Breast epithelium (tissue), 4 donors: ENCODE results near the gene NTHL1. TPM values are rescaled to one million over a fixed set of nuclear protein-coding genes. Genes with fewer than 3 reads are reported as not detected.
"Not testable (repeated sequence)": the region's sequence is repeated elsewhere in the genome, so short reads cannot be mapped to it uniquely, and the experiment has no call there.

Experiments
- DNase-seq, 2 donors: peaks; one replicate each; pipeline ENCODE4 v3.0.0-alpha.2; 2019; ENCODE audit warnings: low spot score in 2 of 2
- H3K27ac ChIP-seq, 2 donors: fragments of 200-600 bp; sonication (generic) in 1 of 2; one replicate each; pipeline ENCODE4 v1.5.1; 2016 to 2019; ENCODE audit warnings: mild to moderate bottlenecking in 1 of 2
- H3K27me3 ChIP-seq, 2 donors: fragments of 200-600 bp; sonication (generic) in 1 of 2; one replicate each; pipeline versions ENCODE4 v1.5.1 to v1.6.0; 2017 to 2019; ENCODE audit warnings: control low read depth in 1 of 2, mild to moderate bottlenecking in 1 of 2
- H3K36me3 ChIP-seq: fragments of 200-600 bp; one replicate; pipeline ENCODE4 v1.5.1; 2019
- H3K4me1 ChIP-seq, 2 donors: fragments of 200-600 bp; sonication (generic); one replicate each; pipeline ENCODE4 v1.5.1; 2016 to 2019; ENCODE audit warnings: control low read depth in 1 of 2
- H3K4me3 ChIP-seq, 3 donors: fragments of 200-600 bp; sonication (generic); 1 replicate in 2 of 3; 2 replicates in 1 of 3; pipeline ENCODE4 v1.5.1; 2016 to 2019; ENCODE audit warnings: mild to moderate bottlenecking in 3 of 3, moderate library complexity in 2 of 3
- H3K9me3 ChIP-seq, 2 donors: fragments of 200-600 bp; sonication (generic) in 1 of 2; one replicate each; pipeline ENCODE4 v1.5.1; 2016 to 2019; ENCODE audit warnings: control low read depth in 1 of 2
- CTCF ChIP-seq, 3 donors: fragments of 450-650 bp; IDR thresholded peaks; one replicate each; pipeline ENCODE4 v1.5.1; 2016 to 2017; ENCODE audit warnings: antibody characterized with exemption in 3 of 3, mild to moderate bottlenecking in 3 of 3, moderate library complexity in 3 of 3
- POLR2A ChIP-seq: fragments of 450-650 bp; IDR thresholded peaks from one replicate; pipeline ENCODE4 v1.6.1; 2016; ENCODE audit warnings: antibody characterized with exemption, mild to moderate bottlenecking, moderate library complexity
- POLR2AphosphoS5 ChIP-seq, 3 donors: sonication (generic); formaldehyde crosslinking; IDR thresholded peaks; one replicate each; pipeline ENCODE4 v1.6.1; 2017; ENCODE audit warnings: antibody characterized with exemption in 3 of 3
- intact Hi-C: fragments of 100-400 bp; cut with DNase I; formaldehyde crosslinking; loops from one replicate; pipeline ENCODE4 v1.15.1; 2023; ENCODE audit warnings: low total_unique reads
- total RNA-seq, 3 donors: library from RNA; depleted of rRNA; stranded (reverse); fragments of >200 nt; gene quantifications; one replicate each; pipeline ENCODE4 v1.1.0, GENCODE V29; 2016

Gene NTHL1
- total RNA-seq, 3 donors from 2014 or later = 10.6 to 27.9 (median 16.1) TPM

- peak in 1 of 3 donors; percentile 7 for TF ChIP-seq CTCF (IDR thresholded peaks at IDR 0.05)
- TF ChIP-seq POLR2AphosphoS5 (IDR thresholded peaks at IDR 0.05) = peak in 1 of 3 donors; percentile 18
- TF ChIP-seq POLR2A = no peak
- Histone ChIP-seq H3K4me1 (peaks cover 35 to 44% of the 10 kb centered on the region in 2 donors), H3K4me3 (peak overlapping the region; percentile 29 to 63 (median 30)), H3K9me3 (no peaks in the 10 kb centered on the region), H3K36me3 (no peaks in the 10 kb centered on the region), H3K27ac (peak overlapping the region; percentile 92 to 93), H3K27me3 (no peaks in the 10 kb centered on the region)
- intact Hi-C loops = no loop called here
- peak in 1 of 2 donors; percentile 65 for DNase-seq
Measured at GRCh38 chr16:2035431-2036199, 12.0 kb downstream of the NTHL1 start.

- Histone ChIP-seq H3K27me3 (no peaks in the 10 kb centered on the region), H3K4me3 (peak overlapping the region; percentile 29 to 63 (median 30)), H3K4me1 (peaks cover 38 to 44% of the 10 kb centered on the region in 2 donors), H3K9me3 (no peaks in the 10 kb centered on the region), H3K36me3 (no peaks in the 10 kb centered on the region), H3K27ac (peak overlapping the region; percentile 92 to 93)
- no peak for DNase-seq
- intact Hi-C loops = no loop called here
- TF ChIP-seq POLR2AphosphoS5 (IDR thresholded peaks at IDR 0.05) = no peak
- no peak for TF ChIP-seq CTCF (IDR thresholded peaks at IDR 0.05)
Measured at GRCh38 chr16:2034696-2035430, 12.8 kb downstream of the NTHL1 start.

GRCh38 chr16:2033909-2034695, 13.5 kb downstream of the NTHL1 start:
- intact Hi-C loops, H3K9me3 ChIP-seq, DNase-seq, H3K36me3 ChIP-seq, H3K27me3 ChIP-seq: not testable (repeated sequence)
- peak overlapping the region; percentile 93 for H3K27ac ChIP-seq
- peaks cover 40 to 44% of the 10 kb centered on the region in 2 donors for H3K4me1 ChIP-seq
- peak overlapping the region; percentile 34 to 69 (median 38) for H3K4me3 ChIP-seq

- H3K4me3 ChIP-seq = peak overlapping the region; percentile 34 to 69 (median 38)
- no peak for TF ChIP-seq POLR2A
- peak; percentile 17 to 43 (median 23) for TF ChIP-seq POLR2AphosphoS5 (IDR thresholded peaks at IDR 0.05)
- TF ChIP-seq CTCF (IDR thresholded peaks at IDR 0.05) = no peak
- DNase-seq = peak in 1 of 2 donors; percentile 76
- peaks cover 38 to 48% of the 10 kb centered on the region in 2 donors for H3K4me1 ChIP-seq
- H3K27ac ChIP-seq = peak overlapping the region; percentile 93
- no peaks in the 10 kb centered on the region for H3K9me3 ChIP-seq
- intact Hi-C loops = no loop called here
- no peaks in the 10 kb centered on the region for H3K27me3 ChIP-seq
- H3K36me3 ChIP-seq = no peaks in the 10 kb centered on the region
Measured at GRCh38 chr16:2033057-2033908, 14.4 kb downstream of the NTHL1 start.
